Measurements from ENCODE around the gene RANBP6. TPM values are rescaled to one million over a fixed set of nuclear protein-coding genes. Genes with fewer than 3 reads are reported as not detected.
A peak's percentile ranks its signal among the peaks of the same experiment; 100 is the strongest.
"Not testable (repeated sequence)": the region's sequence is repeated elsewhere in the genome, so short reads cannot be mapped to it uniquely, and the experiment has no call there.

The RANBP6 gene
- total and polyA plus RNA-seq, 5 donors = 9.8 to 28.1 (median 21.5) TPM

- H3K9me3 ChIP-seq (ENCODE audit: control insufficient read depth, low read length) = no peaks in the 10 kb centered on the region
- 56% methylated on average over 4 of the region's 4 CpGs for WGBS
- H3K4me3 ChIP-seq (ENCODE audit: low read length) = no peak overlapping the region
- DNase-seq (no peak), ATAC-seq (peak; percentile 66 to 83)
- no peak overlapping the region for H3K27ac ChIP-seq (ENCODE audit: low read length)
- no peaks in the 10 kb centered on the region for H3K4me1 ChIP-seq (ENCODE audit: control insufficient read depth, insufficient read depth, low read length)
- no peaks in the 10 kb centered on the region for H3K27me3 ChIP-seq (ENCODE audit: control insufficient read depth, insufficient read depth)
- intact Hi-C loops (cut with DNase I) = no loop called here
These were observed 29.9 kb upstream of the RANBP6 start for GRCh38 chr9:6045364-6045763.

- H3K27me3 ChIP-seq (ENCODE audit: control insufficient read depth, insufficient read depth) = no peaks in the 10 kb centered on the region
- 89% methylated on average over 3 of the region's 3 CpGs for WGBS
- DNase-seq (no peak), ATAC-seq (no peak)
- H3K4me3 ChIP-seq (ENCODE audit: low read length) = no peak overlapping the region
- no peak overlapping the region for H3K27ac ChIP-seq (ENCODE audit: low read length)
- intact Hi-C loops (cut with DNase I) = no loop called here
- no peaks in the 10 kb centered on the region for H3K4me1 ChIP-seq (ENCODE audit: control insufficient read depth, insufficient read depth, low read length)
- H3K9me3 ChIP-seq (ENCODE audit: control insufficient read depth, low read length) = no peaks in the 10 kb centered on the region
These were observed 24.7 kb upstream of the RANBP6 start for GRCh38 chr9:6040077-6040476.

DNA sequence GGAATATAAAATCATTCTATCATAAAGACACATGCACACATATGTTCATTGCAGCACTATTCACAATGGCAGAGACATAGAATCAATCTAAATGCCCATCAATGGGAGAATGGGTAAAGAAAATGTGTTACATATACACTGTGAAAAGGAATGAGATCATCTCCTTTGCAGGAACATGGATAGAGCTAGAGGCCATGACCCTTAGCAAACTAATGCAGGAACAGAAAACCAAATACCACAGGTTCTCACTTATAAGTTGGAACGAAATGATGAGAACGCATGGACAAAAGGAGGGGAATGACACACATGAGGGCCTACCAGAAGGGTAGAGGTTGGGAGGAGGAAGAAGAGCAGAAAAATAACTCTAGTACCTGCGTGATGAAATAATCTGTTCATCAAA lies 21.0 kb upstream of the RANBP6 start:
- 87% methylated on average over 3 of the region's 3 CpGs for WGBS
- DNase-seq (no peak), ATAC-seq (no peak)
- no peak overlapping the region for H3K4me3 ChIP-seq (ENCODE audit: low read length)
- H3K27me3 ChIP-seq (ENCODE audit: control insufficient read depth, insufficient read depth) = no peaks in the 10 kb centered on the region
- no peaks in the 10 kb centered on the region for H3K4me1 ChIP-seq (ENCODE audit: control insufficient read depth, insufficient read depth, low read length)
- no peak overlapping the region for H3K27ac ChIP-seq (ENCODE audit: low read length)
- intact Hi-C loops (cut with DNase I) = no loop called here
- no peaks in the 10 kb centered on the region for H3K9me3 ChIP-seq (ENCODE audit: control insufficient read depth, low read length)

DNA sequence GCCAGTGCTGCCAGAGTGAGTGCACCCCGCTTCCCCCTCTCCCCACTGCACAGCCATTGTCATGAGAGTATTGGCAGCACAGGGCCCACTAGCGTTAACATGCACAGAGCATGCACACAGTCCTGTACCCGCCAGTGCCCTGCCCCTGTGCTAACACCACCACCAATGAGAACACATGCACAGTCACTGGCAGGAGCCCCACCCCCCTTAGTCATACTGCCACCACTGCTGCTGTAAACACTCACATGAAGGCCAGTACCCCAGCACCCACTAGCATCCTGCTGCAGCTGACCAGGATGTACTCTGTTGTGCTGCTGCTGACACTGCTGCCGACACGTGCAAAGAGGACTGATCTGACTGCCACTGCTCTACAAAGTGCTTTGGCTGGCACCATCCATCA lies 19.5 kb upstream of the RANBP6 start:
- intact Hi-C loops (cut with DNase I) = no loop called here
- H3K4me1 ChIP-seq (ENCODE audit: control insufficient read depth, insufficient read depth, low read length) = no peaks in the 10 kb centered on the region
- 77% methylated on average over 5 of the region's 5 CpGs for whole genome bisulfite sequencing
- ATAC-seq (peak in 1 of 2 donors; percentile 32), DNase-seq (no peak)
- no peak overlapping the region for H3K4me3 ChIP-seq (ENCODE audit: low read length)
- H3K27ac ChIP-seq (ENCODE audit: low read length) = no peak overlapping the region
- H3K9me3 ChIP-seq (ENCODE audit: control insufficient read depth, low read length) = no peaks in the 10 kb centered on the region
- no peaks in the 10 kb centered on the region for H3K27me3 ChIP-seq (ENCODE audit: control insufficient read depth, insufficient read depth)

GRCh38 chr9:6029604-6030274 lies 14.3 kb upstream of the RANBP6 start:
- H3K4me1 ChIP-seq (ENCODE audit: control insufficient read depth, insufficient read depth, low read length) = no peaks in the 10 kb centered on the region
- WGBS = 45% methylated on average over 4 of the region's 4 CpGs
- no peaks in the 10 kb centered on the region for H3K9me3 ChIP-seq (ENCODE audit: control insufficient read depth, low read length)
- intact Hi-C loops (cut with DNase I) = no loop called here
- ATAC-seq = no peak
- DNase-seq = no peak
- no peaks in the 10 kb centered on the region for H3K27me3 ChIP-seq (ENCODE audit: control insufficient read depth, insufficient read depth)
- H3K27ac ChIP-seq (ENCODE audit: low read length) = no peak overlapping the region
- H3K4me3 ChIP-seq (ENCODE audit: low read length) = no peak overlapping the region

GRCh38 chr9:6024035-6024554 lies 8.7 kb upstream of the RANBP6 start:
- Histone ChIP-seq H3K27ac (ENCODE audit: low read length) (no peak overlapping the region), H3K4me1 (ENCODE audit: control insufficient read depth, insufficient read depth, low read length) (no peaks in the 10 kb centered on the region), H3K4me3 (ENCODE audit: low read length) (no peak overlapping the region), H3K9me3 (ENCODE audit: control insufficient read depth, low read length) (no peaks in the 10 kb centered on the region), H3K27me3 (ENCODE audit: control insufficient read depth, insufficient read depth) (no peaks in the 10 kb centered on the region)
- DNase-seq (no peak), ATAC-seq (no peak)
- 41% methylated on average over 4 of the region's 4 CpGs for WGBS
- intact Hi-C loops (cut with DNase I) = no loop called here

DNA sequence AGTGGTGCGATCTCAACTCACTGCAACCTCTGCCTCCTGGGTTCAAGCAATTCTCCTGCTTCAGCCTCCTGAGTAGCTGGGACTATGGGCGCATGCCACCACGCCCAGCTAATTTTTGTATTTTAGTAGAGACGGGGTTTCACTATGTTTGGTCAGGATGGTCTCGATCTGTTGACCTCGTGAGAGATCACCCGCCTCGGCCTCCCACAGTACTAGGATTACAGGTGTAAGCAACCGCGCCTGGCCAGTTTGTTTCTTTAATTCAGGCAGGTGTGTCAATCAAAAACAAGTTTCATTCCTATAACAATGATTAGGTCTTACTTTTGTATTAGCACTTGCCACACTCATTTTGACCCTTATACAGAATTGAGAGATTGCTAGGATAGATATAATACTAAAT lies 1.6 kb upstream of the RANBP6 start:
- H3K4me3 ChIP-seq (ENCODE audit: low read length); H3K9me3 ChIP-seq (ENCODE audit: control insufficient read depth, low read length); intact Hi-C loops (cut with DNase I); H3K27ac ChIP-seq (ENCODE audit: low read length); H3K27me3 ChIP-seq (ENCODE audit: control insufficient read depth, insufficient read depth); ATAC-seq; H3K4me1 ChIP-seq (ENCODE audit: control insufficient read depth, insufficient read depth, low read length): not testable (repeated sequence)
- 96% methylated on average over 10 of the region's 10 CpGs for WGBS
- DNase-seq = peak in 1 of 3 donors; percentile 35

- no peaks in the 10 kb centered on the region for H3K9me3 ChIP-seq (ENCODE audit: control insufficient read depth, low read length)
- WGBS = 28% methylated on average over 9 of the region's 9 CpGs
- DNase-seq = no peak
- intact Hi-C loops (cut with DNase I) = no loop called here
- peak in 1 of 2 donors; percentile 61 for ATAC-seq
- H3K4me1 ChIP-seq (ENCODE audit: control insufficient read depth, insufficient read depth, low read length) = no peaks in the 10 kb centered on the region
- H3K27me3 ChIP-seq (ENCODE audit: control insufficient read depth, insufficient read depth) = no peaks in the 10 kb centered on the region
- peak overlapping the region; percentile 91 for H3K4me3 ChIP-seq (ENCODE audit: low read length)
- H3K27ac ChIP-seq (ENCODE audit: low read length) = peak overlapping the region; percentile 70
These were observed 654 bp downstream of the RANBP6 start for GRCh38 chr9:6014670-6015270.

GRCh38 chr9:6008169-6008979 lies 7.0 kb downstream of the RANBP6 start:
- no peaks in the 10 kb centered on the region for H3K27me3 ChIP-seq (ENCODE audit: control insufficient read depth, insufficient read depth)
- 2% methylated on average over 40 of the region's 40 CpGs for WGBS
- DNase-seq = peak; percentile 95 to 96 (median 96)

GRCh38 chr9:6007770-6008168 lies 7.7 kb downstream of the RANBP6 start:
- H3K4me3 ChIP-seq (ENCODE audit: low read length) = peak overlapping the region; percentile 100
- intact Hi-C loops (cut with DNase I) = no loop called here
- under 1% methylated on average over 54 of the region's 54 CpGs for WGBS
- H3K4me1 ChIP-seq (ENCODE audit: control insufficient read depth, insufficient read depth, low read length) = no peaks in the 10 kb centered on the region
- peak; percentile 89 to 90 for ATAC-seq
- DNase-seq = peak; percentile 81 to 92 (median 91)
- H3K9me3 ChIP-seq (ENCODE audit: control insufficient read depth, low read length) = no peaks in the 10 kb centered on the region
- H3K27ac ChIP-seq (ENCODE audit: low read length) = peak overlapping the region; percentile 95
- H3K27me3 ChIP-seq (ENCODE audit: control insufficient read depth, insufficient read depth) = no peaks in the 10 kb centered on the region

More at GRCh38 chr9:6008169-6008979, 7.0 kb downstream of the RANBP6 start:
- H3K4me1 ChIP-seq (ENCODE audit: control insufficient read depth, insufficient read depth, low read length) = no peaks in the 10 kb centered on the region
- peak overlapping the region; percentile 100 for H3K4me3 ChIP-seq (ENCODE audit: low read length)
- peak overlapping the region; percentile 95 for H3K27ac ChIP-seq (ENCODE audit: low read length)
- ATAC-seq = peak; percentile 93 to 95
- intact Hi-C loops (cut with DNase I) = no loop called here
- H3K9me3 ChIP-seq (ENCODE audit: control insufficient read depth, low read length) = no peaks in the 10 kb centered on the region

All from right cardiac atrium (tissue), 5 donors.